Vagina (tissue), 2 donors: ENCODE measurements around the gene CNTN5. TPM values are rescaled to one million over a fixed set of nuclear protein-coding genes. Genes with fewer than 3 reads are reported as not detected.

Experiments
- DNase-seq, 2 donors: peaks; one replicate each; pipeline ENCODE4 v3.0.0-alpha.2; 2017; ENCODE audit errors: extremely low spot score in 2 of 2
- H3K27ac ChIP-seq: fragments of 200-600 bp; sonication (generic); one replicate; pipeline ENCODE4 v1.5.1; 2019
- H3K27me3 ChIP-seq: fragments of 200-600 bp; sonication (generic); one replicate; pipeline ENCODE4 v1.5.1; 2019
- H3K36me3 ChIP-seq, 2 donors: fragments of 200-600 bp; sonication (generic); one replicate each; pipeline ENCODE4 v1.5.1; 2017 to 2019
- H3K4me1 ChIP-seq: fragments of 200-600 bp; sonication (generic); one replicate; pipeline ENCODE4 v1.5.1; 2019
- H3K4me3 ChIP-seq, 2 donors: fragments of 200-600 bp; sonication (generic); 1 replicate in 1 of 2; 2 replicates in 1 of 2; pipeline ENCODE4 v1.5.1; 2016 to 2019
- H3K9me3 ChIP-seq: fragments of 200-600 bp; sonication (generic); one replicate; pipeline ENCODE4 v1.5.1; 2019
- POLR2A ChIP-seq, 2 donors: fragments of 450-650 bp; IDR thresholded peaks; one replicate each; pipeline ENCODE4 v1.6.1; 2017; ENCODE audit warnings: antibody characterized with exemption in 2 of 2, mild to moderate bottlenecking in 2 of 2, moderate library complexity in 2 of 2
- POLR2AphosphoS5 ChIP-seq, 2 donors: sonication (generic); formaldehyde crosslinking; IDR thresholded peaks; one replicate each; pipeline ENCODE4 v1.9.0; 2017; ENCODE audit warnings: antibody characterized with exemption in 2 of 2, mild to moderate bottlenecking in 2 of 2, low read depth in 1 of 2; ENCODE audit not compliant: insufficient read depth in 1 of 2
- intact Hi-C: fragments of 100-400 bp; cut with DNase I; formaldehyde crosslinking; loops from one replicate; pipeline ENCODE4 v1.15.1; 2023
- total RNA-seq: library from RNA; depleted of rRNA; stranded (reverse); fragments of >200 nt; gene quantifications from one replicate; pipeline ENCODE4 v1.2.3, GENCODE V29; 2016
- TF ChIP-seq, protein P1 (sequence below), 3 experiments: fragments of 450-650 bp in 2 of 3; fragments of 200-600 bp in 1 of 3; sonication (generic) in 1 of 3; IDR thresholded peaks; one replicate each; pipeline ENCODE4 v1.5.1; 2017 to 2019; ENCODE audit warnings: antibody characterized with exemption in 3 of 3, mild to moderate bottlenecking in 2 of 3, moderate library complexity in 2 of 3

CNTN5 gene
- total RNA-seq, 1 donor from 2014 or later, result 0.25 TPM

DNA sequence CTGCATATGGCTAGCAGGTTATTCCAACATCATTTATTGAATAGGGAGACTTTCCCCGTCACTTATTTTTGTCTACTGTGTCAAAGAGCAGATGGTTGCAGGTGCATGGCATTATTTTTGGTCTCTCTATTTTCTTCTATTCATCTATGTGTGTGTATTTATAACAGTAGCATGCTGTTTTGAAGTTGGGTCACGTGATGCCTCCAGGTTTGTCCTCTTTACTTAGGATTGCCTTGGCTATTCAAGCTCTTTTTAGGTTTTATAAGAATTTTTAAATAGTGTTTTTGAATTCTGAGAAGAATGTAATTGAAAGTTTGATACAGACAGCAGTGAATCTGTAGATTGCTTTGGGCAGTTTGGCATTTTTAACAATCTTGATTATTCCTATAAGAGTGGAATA is 770.6 kb downstream of the CNTN5 start:
- no peaks in the 10 kb centered on the region for H3K27me3 ChIP-seq
- no peaks in the 10 kb centered on the region for H3K4me1 ChIP-seq
- TF ChIP-seq, protein P1, sequence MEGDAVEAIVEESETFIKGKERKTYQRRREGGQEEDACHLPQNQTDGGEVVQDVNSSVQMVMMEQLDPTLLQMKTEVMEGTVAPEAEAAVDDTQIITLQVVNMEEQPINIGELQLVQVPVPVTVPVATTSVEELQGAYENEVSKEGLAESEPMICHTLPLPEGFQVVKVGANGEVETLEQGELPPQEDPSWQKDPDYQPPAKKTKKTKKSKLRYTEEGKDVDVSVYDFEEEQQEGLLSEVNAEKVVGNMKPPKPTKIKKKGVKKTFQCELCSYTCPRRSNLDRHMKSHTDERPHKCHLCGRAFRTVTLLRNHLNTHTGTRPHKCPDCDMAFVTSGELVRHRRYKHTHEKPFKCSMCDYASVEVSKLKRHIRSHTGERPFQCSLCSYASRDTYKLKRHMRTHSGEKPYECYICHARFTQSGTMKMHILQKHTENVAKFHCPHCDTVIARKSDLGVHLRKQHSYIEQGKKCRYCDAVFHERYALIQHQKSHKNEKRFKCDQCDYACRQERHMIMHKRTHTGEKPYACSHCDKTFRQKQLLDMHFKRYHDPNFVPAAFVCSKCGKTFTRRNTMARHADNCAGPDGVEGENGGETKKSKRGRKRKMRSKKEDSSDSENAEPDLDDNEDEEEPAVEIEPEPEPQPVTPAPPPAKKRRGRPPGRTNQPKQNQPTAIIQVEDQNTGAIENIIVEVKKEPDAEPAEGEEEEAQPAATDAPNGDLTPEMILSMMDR (IDR thresholded peaks at IDR 0.05), result no peak
- TF ChIP-seq POLR2AphosphoS5 (IDR thresholded peaks at IDR 0.05; ENCODE audit: insufficient read depth in 1 of 2, low read depth in 1 of 2) (no peak), POLR2A (IDR thresholded peaks at IDR 0.05) (no peak)
- no peak for DNase-seq
- H3K36me3 ChIP-seq, result no peaks in the 10 kb centered on the region
- intact Hi-C loops, result no loop called here
- no peak overlapping the region for H3K27ac ChIP-seq
- H3K4me3 ChIP-seq, result no peak overlapping the region
- H3K9me3 ChIP-seq, result no peaks in the 10 kb centered on the region

DNA sequence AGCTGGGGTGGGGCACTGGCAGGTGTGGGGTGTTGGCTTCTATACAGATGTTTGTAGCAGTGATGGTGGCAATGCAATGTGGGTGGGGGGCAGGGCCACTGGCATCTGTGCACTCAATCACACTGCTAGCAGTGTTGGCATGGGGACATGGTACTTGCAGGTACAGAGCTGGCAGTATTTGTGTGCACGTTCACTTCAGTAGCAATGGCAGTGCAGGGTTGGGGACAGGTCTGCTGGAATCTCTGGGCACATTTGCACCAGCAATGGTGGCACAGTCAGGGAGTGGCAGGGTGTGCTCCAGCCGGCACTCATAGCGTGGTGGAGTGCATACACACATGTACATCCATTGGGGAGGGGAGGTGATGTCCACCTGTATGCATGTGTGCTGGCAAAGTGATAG is 775.2 kb downstream of the CNTN5 start:
- no peaks in the 10 kb centered on the region for H3K27me3 ChIP-seq
- H3K4me1 ChIP-seq, result no peaks in the 10 kb centered on the region
- no peak overlapping the region for H3K4me3 ChIP-seq
- no peak for TF ChIP-seq POLR2A (IDR thresholded peaks at IDR 0.05)
- TF ChIP-seq, protein P1 (IDR thresholded peaks at IDR 0.05), result no peak
- no peak for TF ChIP-seq POLR2AphosphoS5 (IDR thresholded peaks at IDR 0.05; ENCODE audit: insufficient read depth in 1 of 2, low read depth in 1 of 2)
- H3K9me3 ChIP-seq, result no peaks in the 10 kb centered on the region
- H3K27ac ChIP-seq, result no peak overlapping the region
- DNase-seq, result no peak
- intact Hi-C loops, result no loop called here
- H3K36me3 ChIP-seq, result no peaks in the 10 kb centered on the region

DNA sequence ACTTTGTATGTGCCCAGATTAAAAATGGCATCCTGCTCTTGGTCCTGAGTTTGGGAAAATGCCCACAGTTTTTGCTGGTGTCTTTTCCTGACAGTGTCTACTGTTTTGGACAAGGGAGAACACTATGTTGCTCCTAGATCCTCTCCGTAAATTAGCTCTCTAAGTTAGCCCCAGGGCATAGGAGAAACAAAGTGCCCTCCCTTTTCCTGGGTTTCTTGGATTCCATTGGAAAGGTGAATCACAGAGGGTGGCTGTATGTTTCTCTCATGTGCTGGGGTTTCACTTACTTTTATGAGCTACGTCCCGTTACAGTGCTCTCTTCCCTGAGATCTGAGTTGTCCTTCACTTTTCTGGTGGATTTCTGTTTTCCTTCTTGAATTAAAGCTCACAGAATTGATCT is 782.8 kb downstream of the CNTN5 start:
- no peaks in the 10 kb centered on the region for H3K27me3 ChIP-seq
- no peak for DNase-seq
- H3K4me1 ChIP-seq, result no peaks in the 10 kb centered on the region
- TF ChIP-seq POLR2A (IDR thresholded peaks at IDR 0.05) (no peak), POLR2AphosphoS5 (IDR thresholded peaks at IDR 0.05; ENCODE audit: insufficient read depth in 1 of 2, low read depth in 1 of 2) (no peak)
- TF ChIP-seq, protein P1 (IDR thresholded peaks at IDR 0.05), result no peak
- no peak overlapping the region for H3K27ac ChIP-seq
- no peaks in the 10 kb centered on the region for H3K9me3 ChIP-seq
- intact Hi-C loops, result no loop called here
- no peak overlapping the region for H3K4me3 ChIP-seq
- H3K36me3 ChIP-seq, result no peaks in the 10 kb centered on the region

DNA sequence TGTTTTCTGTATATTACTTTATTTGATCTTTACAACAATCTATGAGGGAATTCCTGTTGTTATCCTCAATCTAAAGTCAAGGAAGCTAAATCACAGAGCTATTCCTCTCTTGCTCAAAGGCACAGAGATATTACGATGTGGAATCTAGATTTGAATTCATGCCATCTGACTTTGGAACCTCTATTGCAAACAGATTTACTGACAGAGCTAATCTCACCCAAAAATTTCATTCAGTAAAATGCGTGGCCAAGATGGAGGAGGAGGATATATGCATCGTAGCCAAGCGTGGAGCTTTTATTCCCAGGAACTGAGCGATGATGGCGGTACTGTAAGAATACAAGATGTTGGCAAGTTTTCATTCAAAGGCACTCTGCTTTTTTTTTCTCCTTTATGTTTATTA is 791.8 kb downstream of the CNTN5 start:
- no peaks in the 10 kb centered on the region for H3K27me3 ChIP-seq
- H3K27ac ChIP-seq, result no peak overlapping the region
- no peak overlapping the region for H3K4me3 ChIP-seq
- H3K9me3 ChIP-seq, result no peaks in the 10 kb centered on the region
- H3K36me3 ChIP-seq, result no peaks in the 10 kb centered on the region
- intact Hi-C loops, result no loop called here
- TF ChIP-seq POLR2A (IDR thresholded peaks at IDR 0.05) (no peak), POLR2AphosphoS5 (IDR thresholded peaks at IDR 0.05; ENCODE audit: insufficient read depth in 1 of 2, low read depth in 1 of 2) (no peak)
- TF ChIP-seq, protein P1 (IDR thresholded peaks at IDR 0.05), result no peak
- H3K4me1 ChIP-seq, result no peaks in the 10 kb centered on the region
- DNase-seq, result no peak

DNA sequence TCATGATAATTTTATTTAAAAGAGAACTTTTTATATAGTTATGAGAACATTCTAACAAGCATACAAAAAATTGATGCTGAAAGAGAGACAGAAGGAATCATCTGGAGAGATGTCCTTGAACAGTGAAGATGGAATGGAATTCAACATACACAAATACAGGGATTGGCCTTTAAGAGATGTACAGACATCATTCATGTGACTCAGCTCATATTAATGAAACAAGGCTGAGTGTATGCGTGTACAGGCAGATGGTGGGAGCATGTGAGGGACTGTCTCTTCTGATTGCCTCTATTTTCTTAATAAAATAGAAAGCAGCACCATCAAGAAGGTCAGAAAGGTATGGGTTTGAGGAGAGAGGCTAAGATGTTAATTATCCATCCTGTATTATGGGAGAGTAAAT is 793.3 kb downstream of the CNTN5 start:
- H3K4me1 ChIP-seq, result no peaks in the 10 kb centered on the region
- TF ChIP-seq POLR2AphosphoS5 (IDR thresholded peaks at IDR 0.05; ENCODE audit: insufficient read depth in 1 of 2, low read depth in 1 of 2) (no peak), POLR2A (IDR thresholded peaks at IDR 0.05) (no peak)
- TF ChIP-seq, protein P1 (IDR thresholded peaks at IDR 0.05), result no peak
- intact Hi-C loops, result no loop called here

More for the DNA sequence above, 793.3 kb downstream of the CNTN5 start:
- Histone ChIP-seq H3K36me3 (no peaks in the 10 kb centered on the region), H3K4me3 (no peak overlapping the region), H3K9me3 (no peaks in the 10 kb centered on the region), H3K27me3 (no peaks in the 10 kb centered on the region), H3K27ac (no peak overlapping the region)
- DNase-seq, result no peak
